Fibroblast of the conjunctiva (primary cell): Measurements from ENCODE around the gene PALLD.

Source experiments
- DNase-seq: peaks from one replicate; pipeline ENCODE4 v3.0.0-alpha.2; 2010; ENCODE audit warnings: low read depth

PALLD gene

GRCh38 chr4:168852933-168853713 lies 356.3 kb downstream of the PALLD start:
- DNase-seq, result no peak

DNA sequence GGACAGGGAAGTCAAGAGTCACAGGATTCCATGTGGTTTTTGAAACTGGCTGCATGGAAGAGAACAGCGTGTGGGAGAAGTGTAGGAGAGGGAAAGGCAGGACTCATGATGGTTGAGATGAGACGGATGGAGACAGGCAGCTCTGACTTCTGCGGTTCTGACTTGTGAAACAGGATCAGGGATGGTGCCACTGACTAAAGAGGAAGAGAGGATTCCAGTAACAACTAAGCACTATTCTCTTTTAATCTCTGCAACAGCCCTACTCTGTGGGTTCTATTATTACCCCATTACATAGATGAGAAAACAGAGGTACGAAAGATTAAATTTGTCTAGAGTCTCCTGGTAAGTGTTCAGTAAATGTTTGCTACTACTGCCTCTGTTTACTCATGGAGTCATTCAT lies 356.9 kb downstream of the PALLD start:
- DNase-seq, result no peak

GRCh38 chr4:168854350-168854921 lies 357.6 kb downstream of the PALLD start:
- DNase-seq, result no peak

DNA sequence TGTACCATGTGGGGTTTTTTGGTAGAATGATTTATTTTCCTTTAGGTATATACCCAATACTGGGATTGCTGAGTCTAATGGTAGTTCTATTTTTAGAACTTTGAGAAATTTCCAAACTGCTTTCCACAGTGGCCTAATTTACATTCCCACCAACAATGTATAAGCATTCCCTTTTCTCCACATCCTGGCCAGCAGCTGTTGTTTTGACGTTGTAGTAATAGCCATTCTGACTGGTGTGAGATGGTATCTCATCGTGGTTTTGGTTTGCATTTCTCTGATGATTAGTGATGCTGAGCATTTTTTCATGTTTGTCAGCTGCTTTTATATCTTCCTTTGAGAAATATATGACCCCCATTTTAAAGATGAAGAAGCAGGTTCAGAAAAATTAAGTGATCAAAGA lies 359.5 kb downstream of the PALLD start:
- no peak for DNase-seq

DNA sequence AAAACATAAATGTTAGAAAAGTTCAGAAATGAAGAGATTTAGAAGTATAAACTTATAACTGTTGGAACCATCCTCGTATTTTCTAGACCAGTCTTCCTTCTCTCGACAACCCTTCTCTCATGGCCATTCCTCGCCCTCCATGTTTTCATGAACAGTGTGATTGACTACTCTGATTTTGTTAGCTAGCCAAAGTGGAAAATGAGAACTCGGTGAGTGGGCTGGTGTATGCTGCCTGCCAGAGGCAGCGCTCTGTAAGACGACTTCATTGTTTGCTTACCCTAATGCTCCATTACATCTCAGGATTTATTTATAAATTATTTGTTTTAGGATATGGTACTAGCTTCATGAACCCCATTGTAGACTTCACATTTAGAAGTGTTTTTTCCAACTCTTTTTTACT lies 360.2 kb downstream of the PALLD start:
- no peak for DNase-seq

DNA sequence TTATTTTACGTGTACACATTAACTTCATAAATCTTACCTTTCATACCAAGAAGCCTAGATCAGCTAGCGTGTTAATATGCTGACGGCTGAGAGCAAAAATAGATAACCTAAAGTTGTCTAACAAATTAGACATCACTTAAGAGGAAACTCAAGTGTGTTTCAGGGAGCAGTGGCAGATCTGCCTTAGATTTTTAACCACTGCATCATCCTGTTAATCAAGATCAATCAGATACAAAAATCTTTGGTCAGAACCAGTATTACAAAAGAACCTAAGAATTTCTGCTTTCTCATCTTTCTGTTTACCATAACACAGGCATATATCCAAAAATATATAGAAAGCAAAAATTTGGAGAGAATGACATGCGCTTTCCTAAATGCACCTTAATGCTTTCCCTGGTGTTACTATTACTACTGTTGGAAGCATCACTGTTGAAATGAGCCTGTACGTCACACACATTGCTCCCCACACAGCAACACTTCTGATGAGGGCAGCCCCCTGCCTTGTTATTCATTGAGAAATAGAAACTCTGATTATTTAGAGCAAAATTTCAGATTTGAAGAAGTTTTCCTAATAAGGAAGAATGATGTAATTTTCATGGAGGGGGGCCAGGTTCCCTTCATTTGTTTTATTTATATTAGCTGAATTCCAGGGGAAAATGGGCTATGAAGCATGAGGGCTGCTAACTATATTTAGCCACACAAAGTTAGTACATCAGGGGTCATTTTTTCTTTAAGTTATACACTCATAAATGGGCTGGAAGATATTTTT lies 360.9 kb downstream of the PALLD start:
- DNase-seq, result peak; percentile 58

GRCh38 chr4:168859100-168859499 lies 362.2 kb downstream of the PALLD start:
- DNase-seq, result no peak

DNA sequence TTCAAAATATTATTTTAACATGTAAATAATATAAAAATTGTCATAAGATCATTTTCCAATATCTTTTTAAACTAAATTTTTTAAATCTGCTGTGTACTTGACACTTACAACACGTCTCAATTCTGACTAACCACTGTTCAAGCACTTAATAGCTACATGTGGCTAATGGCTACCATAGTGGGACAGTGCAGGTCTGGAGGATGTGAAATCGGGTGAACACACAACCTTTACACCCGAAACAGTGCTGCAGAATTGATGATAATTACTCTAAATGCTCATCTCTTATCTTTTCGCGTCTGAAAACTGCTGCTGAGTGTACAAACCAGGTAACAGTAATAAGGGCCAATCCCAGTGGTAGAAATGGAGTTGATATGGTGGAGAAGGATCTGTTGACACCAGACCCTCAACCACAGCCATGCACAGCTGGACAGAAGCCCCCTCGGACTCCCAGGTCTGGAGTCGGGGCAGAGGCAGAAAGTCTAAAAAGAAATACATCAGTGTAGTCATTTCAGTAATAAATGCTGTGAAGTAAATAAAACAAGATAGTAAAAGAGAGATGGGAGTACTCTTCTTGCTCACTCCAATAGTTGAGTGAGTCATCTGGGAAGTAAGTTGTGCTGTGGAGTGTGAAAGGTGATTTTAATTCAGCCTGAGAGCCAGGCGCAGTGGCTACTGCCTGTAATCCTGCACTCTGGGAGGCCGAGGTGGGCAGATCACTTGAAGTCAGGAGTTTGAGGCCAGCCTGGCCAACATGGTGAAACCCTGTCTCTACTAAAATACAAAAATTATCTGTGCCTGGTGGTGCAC lies 363.2 kb downstream of the PALLD start:
- no peak for DNase-seq

- no peak for DNase-seq
Observed at GRCh38 chr4:168860827-168861226, 364.0 kb downstream of the PALLD start.

GRCh38 chr4:168863719-168864647 lies 367.1 kb downstream of the PALLD start:
- no peak for DNase-seq

GRCh38 chr4:168864821-168865541 lies 368.1 kb downstream of the PALLD start:
- no peak for DNase-seq

- DNase-seq, result no peak
Observed at GRCh38 chr4:168865854-168866253, 369.0 kb downstream of the PALLD start.

- DNase-seq, result no peak
Observed at GRCh38 chr4:168866635-168867034, 369.8 kb downstream of the PALLD start.

DNA sequence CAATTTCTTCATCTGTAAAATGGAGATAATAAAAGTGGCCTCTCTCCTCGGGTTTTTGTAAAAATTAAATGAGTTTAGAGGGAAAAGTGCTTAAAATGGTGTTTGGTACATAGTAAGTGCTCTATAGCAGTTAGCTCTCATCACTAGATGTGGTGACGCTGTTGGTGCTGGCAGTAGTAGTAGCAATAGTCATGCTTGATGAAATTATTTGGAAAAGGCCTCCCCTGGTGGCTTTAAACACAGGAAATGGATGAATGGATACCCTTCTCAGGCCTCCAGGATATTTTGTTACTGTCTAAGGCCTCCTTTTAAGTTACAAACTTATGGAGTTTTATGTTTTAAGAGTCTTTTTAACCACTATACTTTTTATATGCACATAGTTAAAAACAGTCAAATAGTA lies 370.3 kb downstream of the PALLD start:
- DNase-seq, result no peak

GRCh38 chr4:168868044-168868781 lies 371.4 kb downstream of the PALLD start:
- DNase-seq, result peak; percentile 58

- DNase-seq, result no peak
Observed at GRCh38 chr4:168868802-168869201, 371.9 kb downstream of the PALLD start.

GRCh38 chr4:168870004-168870403 lies 373.2 kb downstream of the PALLD start:
- DNase-seq, result no peak

DNA sequence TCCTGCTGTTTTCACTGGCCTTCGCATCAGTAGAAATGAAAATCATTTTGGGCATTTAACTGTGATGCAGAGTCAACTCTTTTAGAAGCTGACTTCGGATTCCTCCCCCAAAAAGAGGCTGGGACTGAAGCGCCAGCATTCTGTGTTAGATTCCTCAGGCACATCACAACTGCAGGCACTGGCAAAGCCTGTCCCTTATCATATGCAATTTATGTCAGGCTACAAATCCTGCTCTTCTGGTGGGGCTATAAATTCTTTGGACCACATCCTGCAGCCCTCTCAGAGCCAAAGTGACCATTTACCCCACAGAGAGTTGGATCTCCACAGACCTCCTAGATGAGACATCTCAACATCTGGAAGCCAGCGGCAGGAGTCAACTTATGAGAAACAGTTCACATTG lies 374.8 kb downstream of the PALLD start:
- DNase-seq, result no peak

DNA sequence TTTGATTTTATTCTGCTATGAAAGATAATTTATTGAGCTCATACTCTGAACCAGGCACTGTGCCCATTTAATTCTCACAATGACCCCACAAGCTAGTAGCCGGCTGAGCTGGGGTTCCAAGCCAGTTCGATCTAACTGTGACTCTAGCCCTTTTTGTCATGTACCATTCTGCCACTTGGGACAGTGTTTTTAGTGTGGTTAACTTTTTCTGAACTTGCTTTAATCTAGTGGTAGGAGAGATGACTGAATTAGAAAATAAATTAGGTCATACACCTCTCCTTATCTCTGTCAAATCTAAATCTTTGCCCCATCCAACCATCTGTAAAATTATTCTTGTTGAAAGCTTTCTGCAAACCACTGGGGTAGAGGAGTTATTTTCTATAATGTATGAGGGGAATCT lies 377.2 kb downstream of the PALLD start:
- DNase-seq, result no peak

- no peak for DNase-seq
Observed at GRCh38 chr4:168876106-168876505, 379.3 kb downstream of the PALLD start.
